Mesodermal cell (in vitro differentiated cells): ENCODE data around the gene ACSF2.

ENCODE experiments used
- H3K27ac ChIP-seq: 2 replicates; pipeline ENCODE4 v1.7.0; 2013; ENCODE audit warnings: mild to moderate bottlenecking, low read depth, low read length, moderate library complexity; ENCODE audit not compliant: severe bottlenecking
- H3K36me3 ChIP-seq: 2 replicates; pipeline ENCODE4 v1.7.1; 2013; ENCODE audit warnings: mild to moderate bottlenecking, low read length, moderate library complexity; ENCODE audit not compliant: control insufficient read depth, insufficient read depth
- H3K4me1 ChIP-seq: one replicate; pipeline ENCODE4 v1.7.1; 2013; ENCODE audit warnings: mild to moderate bottlenecking, low read length; ENCODE audit not compliant: insufficient read depth, control insufficient read depth, poor library complexity, severe bottlenecking
- H3K4me3 ChIP-seq: 2 replicates; pipeline ENCODE4 v1.7.0; 2013; ENCODE audit warnings: low read length, control low read depth, mild to moderate bottlenecking; ENCODE audit not compliant: insufficient read depth, poor library complexity, severe bottlenecking; ENCODE audit errors: extremely low read depth
- H3K9me3 ChIP-seq: 2 replicates; pipeline ENCODE4 v1.7.1; 2013; ENCODE audit warnings: mild to moderate bottlenecking, low read length, moderate library complexity; ENCODE audit not compliant: control insufficient read depth
- WGBS, 2 experiments: methylation state at CpG; one replicate each; pipeline ENCODE4 v1.1.5; 2013; ENCODE audit warnings: missing lambda C conversion rate in 2 of 2; ENCODE audit not compliant: insufficient coverage in 2 of 2; 5-methylcytosine and 5-hydroxymethylcytosine counted together

Gene ACSF2

GRCh38 chr17:50457621-50458020 lies 31.6 kb downstream of the ACSF2 start:
- 93 to 100% methylated on average over 2 to 3 of the region's 4 CpGs for WGBS, 2 experiments
- Histone ChIP-seq H3K27ac (no peak overlapping the region), H3K4me3 (no peak overlapping the region), H3K36me3 (peaks cover 4% of the 10 kb centered on the region), H3K4me1 (peaks cover 3% of the 10 kb centered on the region), H3K9me3 (no peaks in the 10 kb centered on the region)

- WGBS, 2 experiments, result 91 to 95% methylated on average over 3 of the region's 3 CpGs
- H3K27ac ChIP-seq, result no peak overlapping the region
Observed at GRCh38 chr17:50458270-50458669, 32.3 kb downstream of the ACSF2 start.

GRCh38 chr17:50458701-50459676 lies 33.0 kb downstream of the ACSF2 start:
- Histone ChIP-seq H3K4me1 (peaks cover 3% of the 10 kb centered on the region), H3K9me3 (no peaks in the 10 kb centered on the region), H3K27ac (no peak overlapping the region), H3K4me3 (no peak overlapping the region), H3K36me3 (peaks cover 5% of the 10 kb centered on the region)
- 92 to 93% methylated on average over 11 to 13 of the region's 16 CpGs for WGBS, 2 experiments

More at GRCh38 chr17:50458270-50458669, 32.3 kb downstream of the ACSF2 start:
- Histone ChIP-seq H3K4me1 (peaks cover 3% of the 10 kb centered on the region), H3K36me3 (peaks cover 5% of the 10 kb centered on the region), H3K4me3 (no peak overlapping the region), H3K9me3 (no peaks in the 10 kb centered on the region)

GRCh38 chr17:50459756-50460155 lies 33.7 kb downstream of the ACSF2 start:
- H3K27ac ChIP-seq, result no peak overlapping the region
- no peaks in the 10 kb centered on the region for H3K9me3 ChIP-seq
- WGBS, 2 experiments, result 100% methylated on average over 3 to 4 of the region's 4 CpGs
- no peak overlapping the region for H3K4me3 ChIP-seq
- peaks cover 3% of the 10 kb centered on the region for H3K4me1 ChIP-seq
- peaks cover 5% of the 10 kb centered on the region for H3K36me3 ChIP-seq

GRCh38 chr17:50460831-50461526 lies 35.0 kb downstream of the ACSF2 start:
- Histone ChIP-seq H3K4me3 (no peak overlapping the region), H3K4me1 (peaks cover 3% of the 10 kb centered on the region), H3K27ac (no peak overlapping the region), H3K36me3 (peaks cover 5% of the 10 kb centered on the region), H3K9me3 (no peaks in the 10 kb centered on the region)
- 95 to 97% methylated on average over 8 to 9 of the region's 9 CpGs for WGBS, 2 experiments

GRCh38 chr17:50461550-50462132 lies 35.6 kb downstream of the ACSF2 start:
- H3K4me3 ChIP-seq, result no peak overlapping the region
- no peaks in the 10 kb centered on the region for H3K9me3 ChIP-seq
- WGBS, 2 experiments, result 87 to 98% methylated on average over 11 to 12 of the region's 14 CpGs
- peaks cover 5% of the 10 kb centered on the region for H3K36me3 ChIP-seq
- peaks cover 3% of the 10 kb centered on the region for H3K4me1 ChIP-seq
- H3K27ac ChIP-seq, result no peak overlapping the region

- Histone ChIP-seq H3K36me3 (peaks cover 5% of the 10 kb centered on the region), H3K27ac (no peak overlapping the region), H3K9me3 (no peaks in the 10 kb centered on the region), H3K4me1 (peaks cover 3% of the 10 kb centered on the region), H3K4me3 (no peak overlapping the region)
- 91 to 93% methylated on average over 7 to 9 of the region's 9 CpGs for WGBS, 2 experiments
Observed at GRCh38 chr17:50462446-50462845, 36.4 kb downstream of the ACSF2 start.

GRCh38 chr17:50464121-50464520 lies 38.1 kb downstream of the ACSF2 start:
- no peaks in the 10 kb centered on the region for H3K9me3 ChIP-seq
- peaks cover 5% of the 10 kb centered on the region for H3K36me3 ChIP-seq
- H3K27ac ChIP-seq, result no peak overlapping the region
- WGBS, 2 experiments, result 84% methylated on average over 3 of the region's 3 CpGs; no CpG with 5 or more reads in 1 of the 2 experiments
- H3K4me1 ChIP-seq, result peaks cover under 1% of the 10 kb centered on the region
- H3K4me3 ChIP-seq, result no peak overlapping the region

GRCh38 chr17:50464736-50465135 lies 38.7 kb downstream of the ACSF2 start:
- 65 to 94% methylated on average over 2 to 3 of the region's 4 CpGs for WGBS, 2 experiments

GRCh38 chr17:50465171-50465570 lies 39.2 kb downstream of the ACSF2 start:
- 89 to 100% methylated on average over 6 of the region's 6 CpGs for WGBS, 2 experiments
- H3K27ac ChIP-seq, result no peak overlapping the region
- H3K4me3 ChIP-seq, result no peak overlapping the region
- H3K36me3 ChIP-seq, result peaks cover 5% of the 10 kb centered on the region
- no peaks in the 10 kb centered on the region for H3K4me1 ChIP-seq
- H3K9me3 ChIP-seq, result no peaks in the 10 kb centered on the region

More at GRCh38 chr17:50464736-50465135, 38.7 kb downstream of the ACSF2 start:
- Histone ChIP-seq H3K9me3 (no peaks in the 10 kb centered on the region), H3K4me3 (no peak overlapping the region), H3K27ac (no peak overlapping the region), H3K4me1 (no peaks in the 10 kb centered on the region), H3K36me3 (peaks cover 5% of the 10 kb centered on the region)
